Measurements from ENCODE around the gene ZNF296. TPM values are rescaled to one million over a fixed set of nuclear protein-coding genes. Genes with fewer than 3 reads are reported as not detected.

ZNF296 gene
- total and polyA plus RNA-seq, 2 of the 13 experiments (the other 11 are each of a cell fraction or from before 2014, with no cell fraction given), result 0.26 to 0.62 TPM

DNA sequence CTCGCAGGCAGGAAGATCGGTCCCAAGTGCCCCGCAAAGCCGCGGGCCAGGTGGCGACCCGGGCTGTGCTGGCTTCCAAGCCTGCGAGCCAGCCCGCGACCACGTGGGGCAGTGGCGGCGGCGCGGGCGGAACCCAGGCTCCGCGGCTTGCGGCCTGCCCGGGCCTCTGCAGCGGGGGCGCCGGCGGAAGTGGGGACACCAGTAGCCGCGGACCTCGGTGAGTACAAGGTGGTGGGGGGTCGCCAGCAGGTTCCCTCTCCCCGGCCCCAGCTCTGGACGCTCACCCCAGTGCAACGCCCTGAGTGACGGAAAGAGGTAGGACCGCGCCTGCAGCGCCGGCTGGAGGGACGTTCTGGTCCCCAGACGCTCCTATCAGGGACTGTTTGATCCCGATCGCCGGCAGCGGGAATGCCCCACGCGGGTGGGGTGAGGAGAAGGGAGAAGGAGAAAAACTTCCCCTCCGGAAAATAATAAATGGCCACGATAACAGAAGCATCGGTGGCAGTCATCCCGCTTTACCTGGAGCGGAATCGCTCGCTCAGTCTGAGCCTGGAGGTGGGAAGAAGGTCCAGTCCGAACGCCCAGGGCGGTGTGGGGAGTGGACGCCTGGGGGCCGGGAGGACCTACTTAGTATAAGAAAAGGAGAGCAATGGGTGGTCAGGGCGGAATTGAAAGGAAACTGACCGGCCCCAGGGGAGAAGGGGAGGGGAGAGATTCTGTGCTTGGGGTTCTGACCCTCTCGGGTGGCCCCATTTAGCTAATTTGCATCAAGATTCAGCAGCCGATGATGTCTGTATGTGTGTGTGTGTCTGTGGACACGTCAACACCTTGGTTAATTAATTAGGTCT lies 3.0 kb upstream of the ZNF296 start, which contains the start of gene GEMIN7 (continued):
- TF ChIP-seq GLI4 (CRISPR knock-in tag; IDR thresholded peaks at IDR 0.05; ENCODE audit: borderline replicate concordance), result no peak
- TF ChIP-seq EEA1 (CRISPR knock-in tag; IDR thresholded peaks at IDR 0.05; ENCODE audit: borderline replicate concordance), result no peak; the same call in 1 of the 2 replicates
- TF ChIP-seq XBP1 (CRISPR knock-in tag; IDR thresholded peaks at IDR 0.05), result 0 out of 2 replicates have a peak, but pooled peaks have one; percentile 22
- TF ChIP-seq SRF (IDR thresholded peaks at IDR 0.05; ENCODE audit: low read depth, low read length), result peak; percentile 59; the same call in 1 of the 2 replicates
- TF ChIP-seq, protein P1, sequence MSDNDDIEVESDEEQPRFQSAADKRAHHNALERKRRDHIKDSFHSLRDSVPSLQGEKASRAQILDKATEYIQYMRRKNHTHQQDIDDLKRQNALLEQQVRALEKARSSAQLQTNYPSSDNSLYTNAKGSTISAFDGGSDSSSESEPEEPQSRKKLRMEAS (IDR thresholded peaks at IDR 0.05), result peak; percentile 100
- TF ChIP-seq, protein P2, sequence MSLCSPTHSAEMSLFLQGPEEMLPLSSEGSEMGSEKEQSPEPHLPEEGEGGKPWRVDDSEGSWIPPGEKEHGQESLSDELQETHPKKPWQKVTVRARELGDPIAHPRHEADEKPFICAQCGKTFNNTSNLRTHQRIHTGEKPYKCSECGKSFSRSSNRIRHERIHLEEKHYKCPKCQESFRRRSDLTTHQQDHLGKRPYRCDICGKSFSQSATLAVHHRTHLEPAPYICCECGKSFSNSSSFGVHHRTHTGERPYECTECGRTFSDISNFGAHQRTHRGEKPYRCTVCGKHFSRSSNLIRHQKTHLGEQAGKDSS (CRISPR knock-in tag; IDR thresholded peaks at IDR 0.05; ENCODE audit: borderline replicate concordance, low read depth), result peak; percentile 74; the same call in 1 of the 2 replicates
- TF ChIP-seq HNRNPL (IDR thresholded peaks at IDR 0.05; ENCODE audit: low read depth, low read length), result no peak
- TF ChIP-seq HES4 (CRISPR knock-in tag; IDR thresholded peaks at IDR 0.05; ENCODE audit: borderline replicate concordance), result peak; percentile 96
- TF ChIP-seq TP53 (CRISPR knock-in tag; conservative IDR thresholded peaks at IDR 0.05), result peak; percentile 73; the same call in 1 of the 2 replicates
- TF ChIP-seq KLF12 (CRISPR knock-in tag; IDR thresholded peaks at IDR 0.05; ENCODE audit: borderline replicate concordance), result peak; percentile 95
- no peak for TF ChIP-seq SP1 (IDR thresholded peaks at IDR 0.05)
- TF ChIP-seq SP1 (CRISPR knock-in tag; IDR thresholded peaks at IDR 0.05), result peak; percentile 69
- TF ChIP-seq, protein P3, sequence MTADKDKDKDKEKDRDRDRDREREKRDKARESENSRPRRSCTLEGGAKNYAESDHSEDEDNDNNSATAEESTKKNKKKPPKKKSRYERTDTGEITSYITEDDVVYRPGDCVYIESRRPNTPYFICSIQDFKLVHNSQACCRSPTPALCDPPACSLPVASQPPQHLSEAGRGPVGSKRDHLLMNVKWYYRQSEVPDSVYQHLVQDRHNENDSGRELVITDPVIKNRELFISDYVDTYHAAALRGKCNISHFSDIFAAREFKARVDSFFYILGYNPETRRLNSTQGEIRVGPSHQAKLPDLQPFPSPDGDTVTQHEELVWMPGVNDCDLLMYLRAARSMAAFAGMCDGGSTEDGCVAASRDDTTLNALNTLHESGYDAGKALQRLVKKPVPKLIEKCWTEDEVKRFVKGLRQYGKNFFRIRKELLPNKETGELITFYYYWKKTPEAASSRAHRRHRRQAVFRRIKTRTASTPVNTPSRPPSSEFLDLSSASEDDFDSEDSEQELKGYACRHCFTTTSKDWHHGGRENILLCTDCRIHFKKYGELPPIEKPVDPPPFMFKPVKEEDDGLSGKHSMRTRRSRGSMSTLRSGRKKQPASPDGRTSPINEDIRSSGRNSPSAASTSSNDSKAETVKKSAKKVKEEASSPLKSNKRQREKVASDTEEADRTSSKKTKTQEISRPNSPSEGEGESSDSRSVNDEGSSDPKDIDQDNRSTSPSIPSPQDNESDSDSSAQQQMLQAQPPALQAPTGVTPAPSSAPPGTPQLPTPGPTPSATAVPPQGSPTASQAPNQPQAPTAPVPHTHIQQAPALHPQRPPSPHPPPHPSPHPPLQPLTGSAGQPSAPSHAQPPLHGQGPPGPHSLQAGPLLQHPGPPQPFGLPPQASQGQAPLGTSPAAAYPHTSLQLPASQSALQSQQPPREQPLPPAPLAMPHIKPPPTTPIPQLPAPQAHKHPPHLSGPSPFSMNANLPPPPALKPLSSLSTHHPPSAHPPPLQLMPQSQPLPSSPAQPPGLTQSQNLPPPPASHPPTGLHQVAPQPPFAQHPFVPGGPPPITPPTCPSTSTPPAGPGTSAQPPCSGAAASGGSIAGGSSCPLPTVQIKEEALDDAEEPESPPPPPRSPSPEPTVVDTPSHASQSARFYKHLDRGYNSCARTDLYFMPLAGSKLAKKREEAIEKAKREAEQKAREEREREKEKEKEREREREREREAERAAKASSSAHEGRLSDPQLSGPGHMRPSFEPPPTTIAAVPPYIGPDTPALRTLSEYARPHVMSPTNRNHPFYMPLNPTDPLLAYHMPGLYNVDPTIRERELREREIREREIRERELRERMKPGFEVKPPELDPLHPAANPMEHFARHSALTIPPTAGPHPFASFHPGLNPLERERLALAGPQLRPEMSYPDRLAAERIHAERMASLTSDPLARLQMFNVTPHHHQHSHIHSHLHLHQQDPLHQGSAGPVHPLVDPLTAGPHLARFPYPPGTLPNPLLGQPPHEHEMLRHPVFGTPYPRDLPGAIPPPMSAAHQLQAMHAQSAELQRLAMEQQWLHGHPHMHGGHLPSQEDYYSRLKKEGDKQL (CRISPR knock-in tag; IDR thresholded peaks at IDR 0.05; ENCODE audit: low read depth), result peak; percentile 61; the same call in 1 of the 2 replicates
- peak; percentile 57; the same call in 1 of the 2 replicates for TF ChIP-seq SIX4 (CRISPR knock-in tag; IDR thresholded peaks at IDR 0.05)
- peak; percentile 90 for TF ChIP-seq SIN3B (IDR thresholded peaks at IDR 0.05; ENCODE audit: low read length)
- TF ChIP-seq, protein P4, sequence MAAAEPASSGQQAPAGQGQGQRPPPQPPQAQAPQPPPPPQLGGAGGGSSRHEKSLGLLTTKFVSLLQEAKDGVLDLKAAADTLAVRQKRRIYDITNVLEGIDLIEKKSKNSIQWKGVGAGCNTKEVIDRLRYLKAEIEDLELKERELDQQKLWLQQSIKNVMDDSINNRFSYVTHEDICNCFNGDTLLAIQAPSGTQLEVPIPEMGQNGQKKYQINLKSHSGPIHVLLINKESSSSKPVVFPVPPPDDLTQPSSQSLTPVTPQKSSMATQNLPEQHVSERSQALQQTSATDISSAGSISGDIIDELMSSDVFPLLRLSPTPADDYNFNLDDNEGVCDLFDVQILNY (CRISPR knock-in tag; conservative IDR thresholded peaks at IDR 0.05), result peak; percentile 81
- TF ChIP-seq ISL2 (CRISPR knock-in tag; IDR thresholded peaks at IDR 0.05), result peak; percentile 73
- TF ChIP-seq NCOA5 (CRISPR knock-in tag; IDR thresholded peaks at IDR 0.05), result no peak
- TF ChIP-seq EP300 (IDR thresholded peaks at IDR 0.05; ENCODE audit: low read depth in 2 of 2, low read length in 2 of 2), result peak in 1 of 2 experiments; percentile 55; a peak in 1 of 4 replicates
- peak; percentile 40; the same call in 1 of the 2 replicates for TF ChIP-seq EP300 (CRISPR knock-in tag; IDR thresholded peaks at IDR 0.05; ENCODE audit: borderline replicate concordance)
- TF ChIP-seq ZNF766 (CRISPR knock-in tag; IDR thresholded peaks at IDR 0.05; ENCODE audit: borderline replicate concordance), result peak; percentile 68; the same call in 1 of the 2 replicates
- peak; percentile 41; the same call in 1 of the 2 replicates for TF ChIP-seq FOSL1 (CRISPR knock-in tag; IDR thresholded peaks at IDR 0.05; ENCODE audit: borderline replicate concordance)
- TF ChIP-seq BRD4 (CRISPR knock-in tag; IDR thresholded peaks at IDR 0.05), result peak; percentile 99
- TF ChIP-seq MATR3 (CRISPR knock-in tag; IDR thresholded peaks at IDR 0.05), result no peak
